ENCODE measurements around the gene SERPINB6.

The SERPINB6 gene

DNA sequence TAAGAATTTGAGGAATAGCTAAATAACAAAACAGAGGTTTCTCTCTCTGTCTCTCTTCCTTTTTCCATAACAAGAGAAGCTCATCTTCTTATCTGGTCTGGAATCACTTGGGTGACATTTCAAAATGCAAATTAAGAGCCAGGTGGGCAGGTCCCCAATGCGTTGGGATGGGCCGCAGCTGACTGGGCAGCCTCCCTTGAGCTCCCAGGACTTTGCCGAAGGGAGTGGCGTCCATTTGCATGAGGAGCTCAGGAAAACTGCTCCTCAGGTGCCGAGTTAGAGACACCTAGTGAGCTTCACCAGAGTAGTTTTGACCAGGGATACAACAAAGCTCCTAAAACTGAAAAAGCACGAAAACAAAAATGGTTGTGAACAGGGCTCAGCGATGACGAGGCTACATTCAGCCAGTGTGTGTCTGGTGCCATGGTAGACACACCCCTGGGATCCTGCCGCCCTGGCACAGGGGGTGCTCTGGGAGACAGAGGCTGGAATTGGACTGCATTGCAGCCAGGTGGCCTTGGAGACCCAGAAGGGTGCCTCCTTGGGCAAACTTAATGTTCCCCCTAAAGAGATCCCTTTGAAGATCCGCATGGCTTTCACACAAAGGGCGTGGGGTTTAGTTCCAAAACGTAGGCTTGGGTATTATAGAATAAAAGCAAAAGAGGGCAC, 13.5 kb upstream of the SERPINB6 start:
- DNase-seq (ENCODE audit: low spot score): no peak

DNA sequence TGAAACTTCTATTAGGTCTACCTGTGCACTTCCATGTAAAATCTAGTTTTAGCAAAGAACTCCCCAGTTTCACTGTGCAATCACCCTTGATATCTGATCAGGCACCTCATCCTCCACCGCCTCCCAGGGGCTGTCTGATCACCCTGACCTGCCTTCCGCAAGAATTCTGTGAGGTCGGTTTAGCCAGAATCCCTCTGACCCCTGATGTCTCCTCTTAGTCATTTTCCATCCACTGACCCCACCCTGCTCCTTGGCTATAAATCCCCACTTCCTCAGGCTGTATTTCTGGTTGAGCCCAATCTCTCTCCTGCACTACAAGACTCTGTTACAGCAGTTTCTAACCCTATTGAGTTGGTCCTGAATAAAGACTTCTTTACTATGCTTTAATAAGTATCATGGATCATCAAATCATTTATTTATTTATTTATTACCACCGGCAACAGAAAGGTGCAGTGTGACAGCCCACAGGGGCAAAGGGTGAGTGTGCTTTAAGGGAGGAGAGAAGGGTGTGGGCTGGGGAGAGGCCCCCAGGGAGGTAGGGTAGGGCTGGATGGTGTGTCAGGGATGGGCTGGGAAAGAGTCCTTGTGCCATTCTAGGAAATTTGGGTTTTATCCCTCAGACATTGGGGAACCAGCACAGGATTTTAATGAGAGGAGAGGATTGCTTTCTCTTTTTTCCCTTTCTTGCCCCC, 11.2 kb upstream of the SERPINB6 start:
- in situ Hi-C loops (cut with MboI; ENCODE audit: low pct_unique_long_range_greater_than_20kb, low sequenced_read_pairs, unreplicated experiment): no loop called here
- DNase-seq (ENCODE audit: low spot score): no peak
- TF ChIP-seq, protein P1, sequence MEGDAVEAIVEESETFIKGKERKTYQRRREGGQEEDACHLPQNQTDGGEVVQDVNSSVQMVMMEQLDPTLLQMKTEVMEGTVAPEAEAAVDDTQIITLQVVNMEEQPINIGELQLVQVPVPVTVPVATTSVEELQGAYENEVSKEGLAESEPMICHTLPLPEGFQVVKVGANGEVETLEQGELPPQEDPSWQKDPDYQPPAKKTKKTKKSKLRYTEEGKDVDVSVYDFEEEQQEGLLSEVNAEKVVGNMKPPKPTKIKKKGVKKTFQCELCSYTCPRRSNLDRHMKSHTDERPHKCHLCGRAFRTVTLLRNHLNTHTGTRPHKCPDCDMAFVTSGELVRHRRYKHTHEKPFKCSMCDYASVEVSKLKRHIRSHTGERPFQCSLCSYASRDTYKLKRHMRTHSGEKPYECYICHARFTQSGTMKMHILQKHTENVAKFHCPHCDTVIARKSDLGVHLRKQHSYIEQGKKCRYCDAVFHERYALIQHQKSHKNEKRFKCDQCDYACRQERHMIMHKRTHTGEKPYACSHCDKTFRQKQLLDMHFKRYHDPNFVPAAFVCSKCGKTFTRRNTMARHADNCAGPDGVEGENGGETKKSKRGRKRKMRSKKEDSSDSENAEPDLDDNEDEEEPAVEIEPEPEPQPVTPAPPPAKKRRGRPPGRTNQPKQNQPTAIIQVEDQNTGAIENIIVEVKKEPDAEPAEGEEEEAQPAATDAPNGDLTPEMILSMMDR (IDR thresholded peaks at IDR 0.05; ENCODE audit: extremely low read depth, insufficient read depth, missing control alignments): no peak

More for the DNA sequence above, 13.5 kb upstream of the SERPINB6 start:
- TF ChIP-seq, protein P1 (IDR thresholded peaks at IDR 0.05; ENCODE audit: extremely low read depth, insufficient read depth, missing control alignments): no peak
- in situ Hi-C loops (cut with MboI; ENCODE audit: low pct_unique_long_range_greater_than_20kb, low sequenced_read_pairs, unreplicated experiment): no loop called here

DNA sequence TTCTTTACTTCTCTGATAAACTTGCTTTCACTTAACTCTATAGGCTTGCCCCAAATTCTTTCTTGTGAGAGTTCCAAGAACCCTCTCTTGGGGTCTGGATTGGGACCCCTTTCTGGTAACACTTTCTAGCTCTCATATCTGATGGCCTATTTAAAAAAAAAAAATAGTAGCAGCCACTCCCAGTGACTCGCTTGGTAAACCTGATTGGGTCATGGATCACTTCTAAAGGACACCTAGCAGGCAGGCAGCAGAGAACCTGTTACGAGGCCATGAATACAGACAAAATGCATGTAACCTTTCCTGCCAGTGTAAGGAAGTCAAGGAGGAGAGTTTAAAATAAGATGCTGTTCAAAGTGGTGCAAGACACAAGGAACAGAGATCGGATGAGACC, 9.1 kb upstream of the SERPINB6 start:
- TF ChIP-seq, protein P1 (IDR thresholded peaks at IDR 0.05; ENCODE audit: extremely low read depth, insufficient read depth, missing control alignments): no peak
- no peak for DNase-seq (ENCODE audit: low spot score)
- in situ Hi-C loops (cut with MboI; ENCODE audit: low pct_unique_long_range_greater_than_20kb, low sequenced_read_pairs, unreplicated experiment): no loop called here

DNA sequence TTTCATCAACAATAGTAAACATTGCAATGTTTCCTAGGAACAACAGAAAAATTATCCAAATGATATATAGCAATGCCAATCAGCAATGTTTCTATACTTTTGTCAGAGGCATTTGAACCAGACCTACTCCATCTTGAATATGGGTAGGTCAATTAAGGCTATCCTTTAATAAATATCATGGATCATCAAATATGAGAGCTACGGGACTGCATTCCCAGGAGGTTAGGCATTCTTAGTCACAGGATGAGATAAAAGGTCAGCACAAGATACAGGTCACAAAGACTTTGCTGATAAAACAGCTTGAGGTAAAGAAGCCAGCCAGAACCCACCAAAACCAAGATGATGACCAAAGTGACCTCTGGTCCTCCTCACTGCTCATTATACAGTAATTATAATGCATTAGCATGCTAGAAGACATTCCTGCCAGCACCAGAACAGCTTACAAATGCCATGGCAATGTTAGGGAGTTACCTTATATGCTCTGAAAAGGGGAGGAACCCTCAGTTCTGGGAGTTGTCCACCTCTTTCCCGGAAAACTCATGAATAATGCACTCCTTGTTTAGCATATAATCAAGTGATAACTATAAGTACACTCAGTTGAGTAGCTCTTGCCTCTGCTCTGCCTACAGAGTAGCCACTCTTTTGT, 8.6 kb upstream of the SERPINB6 start:
- in situ Hi-C loops (cut with MboI; ENCODE audit: low pct_unique_long_range_greater_than_20kb, low sequenced_read_pairs, unreplicated experiment): no loop called here
- TF ChIP-seq, protein P1 (IDR thresholded peaks at IDR 0.05; ENCODE audit: extremely low read depth, insufficient read depth, missing control alignments): no peak
- DNase-seq (ENCODE audit: low spot score): no peak

DNA sequence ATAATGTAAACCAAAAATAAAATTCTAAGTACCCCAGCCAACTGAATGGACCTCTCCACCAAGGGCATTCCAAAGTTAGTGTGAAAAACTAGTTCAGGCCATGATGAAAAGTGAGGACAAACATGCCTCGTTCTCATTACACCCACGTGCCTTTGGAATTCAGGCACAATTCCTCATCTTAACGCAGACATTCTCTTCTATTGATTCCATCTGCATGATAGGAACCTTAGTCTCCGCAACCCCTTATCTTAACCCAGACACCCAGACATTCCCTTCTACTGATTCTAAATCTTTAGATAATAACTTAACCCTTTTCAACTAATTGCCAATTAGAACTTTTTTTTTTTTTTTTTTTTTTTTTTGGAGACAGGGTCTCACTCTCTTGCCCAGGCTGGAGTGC, 7.6 kb upstream of the SERPINB6 start:
- in situ Hi-C loops (cut with MboI; ENCODE audit: low pct_unique_long_range_greater_than_20kb, low sequenced_read_pairs, unreplicated experiment): no loop called here

More for the DNA sequence above, 7.6 kb upstream of the SERPINB6 start:
- TF ChIP-seq, protein P1 (IDR thresholded peaks at IDR 0.05; ENCODE audit: extremely low read depth, insufficient read depth, missing control alignments): no peak
- no peak for DNase-seq (ENCODE audit: low spot score)
